Measurements from ENCODE around the gene DCST1.

DCST1 gene

GRCh38 chr1:155014709-155015508, 18.7 kb upstream of the DCST1 start:
- DNase-seq, result no peak

GRCh38 chr1:155015527-155016230, 17.9 kb upstream of the DCST1 start:
- no peak for DNase-seq

- DNase-seq, result no peak
Measured at GRCh38 chr1:155016231-155016831, 17.3 kb upstream of the DCST1 start.

GRCh38 chr1:155017041-155017945, 16.3 kb upstream of the DCST1 start:
- peak; percentile 69 to 87 for DNase-seq

GRCh38 chr1:155017946-155018316, 15.7 kb upstream of the DCST1 start:
- DNase-seq, result no peak

- DNase-seq, result no peak
Measured at GRCh38 chr1:155018617-155019348, 14.8 kb upstream of the DCST1 start.

- no peak for DNase-seq
Measured at GRCh38 chr1:155019377-155020245, 14.0 kb upstream of the DCST1 start.

GRCh38 chr1:155022136-155022926, 11.3 kb upstream of the DCST1 start:
- no peak for DNase-seq

GRCh38 chr1:155022927-155023236, 10.7 kb upstream of the DCST1 start:
- no peak for DNase-seq

- DNase-seq, result no peak
Measured at GRCh38 chr1:155023627-155024026, 10.0 kb upstream of the DCST1 start.

GRCh38 chr1:155024315-155024714, 9.3 kb upstream of the DCST1 start:
- no peak for DNase-seq

- no peak for DNase-seq
Measured at GRCh38 chr1:155026154-155026553, 7.5 kb upstream of the DCST1 start.

GRCh38 chr1:155026588-155026987, 7.0 kb upstream of the DCST1 start:
- DNase-seq, result no peak

- no peak for DNase-seq
Measured at GRCh38 chr1:155029513-155030242, 3.9 kb upstream of the DCST1 start.

GRCh38 chr1:155030243-155030795, 3.3 kb upstream of the DCST1 start:
- DNase-seq, result no peak

GRCh38 chr1:155030899-155031298, 2.7 kb upstream of the DCST1 start:
- no peak for DNase-seq

GRCh38 chr1:155032886-155033285, 738 bp upstream of the DCST1 start:
- DNase-seq, result no peak

- DNase-seq, result no peak
Measured at GRCh38 chr1:155034318-155035208, 939 bp downstream of the DCST1 start.
